Inflammatory macrophage treated with lipopolysaccharide for 4 hours (primary cell): ENCODE results near the gene FAM83E.

Source experiments
- DNase-seq: peaks from one replicate; pipeline ENCODE4 v3.0.0-alpha.2; 2020

FAM83E gene

DNA sequence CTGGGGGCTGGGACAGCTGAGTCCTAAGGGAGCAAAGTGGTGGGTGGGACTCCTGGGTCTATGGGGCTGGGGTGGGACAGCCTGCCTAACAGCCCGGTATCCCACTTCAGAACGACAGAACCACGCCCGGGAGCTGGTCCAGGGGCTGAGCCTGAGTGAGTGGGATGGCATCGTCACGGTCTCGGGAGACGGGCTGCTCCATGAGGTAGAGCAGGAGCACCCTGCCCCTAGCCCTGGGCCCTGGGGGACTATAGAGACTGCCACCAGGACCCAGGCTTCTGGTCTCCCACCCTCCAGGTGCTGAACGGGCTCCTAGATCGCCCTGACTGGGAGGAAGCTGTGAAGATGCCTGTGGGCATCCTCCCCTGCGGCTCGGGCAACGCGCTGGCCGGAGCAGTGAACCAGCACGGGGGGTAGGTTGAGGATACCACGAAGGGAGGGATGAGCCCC lies 13.0 kb upstream of the FAM83E start:
- DNase-seq, result no peak

DNA sequence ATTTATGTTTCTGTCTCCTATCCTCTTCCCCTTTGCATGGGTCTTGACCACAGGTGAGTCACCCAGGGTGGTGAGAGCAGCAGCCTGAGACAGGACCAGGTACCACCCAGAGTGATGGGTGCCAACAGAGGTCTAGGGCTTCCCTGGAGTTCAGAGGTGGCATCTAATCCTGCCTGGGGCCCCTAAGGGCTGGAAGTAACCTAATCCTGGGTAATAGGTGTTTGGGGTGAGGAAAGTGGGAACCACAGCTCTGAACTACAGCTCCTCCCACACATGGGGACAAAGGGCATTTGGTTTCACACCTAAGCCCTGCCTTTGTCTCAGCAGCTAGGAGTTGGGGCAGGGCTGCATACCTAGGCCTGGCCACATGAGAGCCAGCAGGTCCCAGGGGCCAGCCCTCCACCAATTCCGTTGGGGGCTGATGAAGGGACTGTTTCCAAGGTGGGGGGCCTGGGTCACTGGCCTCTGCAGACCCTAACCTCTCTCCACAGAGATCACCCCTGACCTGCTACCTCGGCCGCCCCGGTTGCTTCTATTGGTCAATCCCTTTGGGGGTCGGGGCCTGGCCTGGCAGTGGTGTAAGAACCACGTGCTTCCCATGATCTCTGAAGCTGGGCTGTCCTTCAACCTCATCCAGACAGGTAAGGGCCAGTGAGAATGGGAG lies 12.5 kb upstream of the FAM83E start:
- no peak for DNase-seq

DNA sequence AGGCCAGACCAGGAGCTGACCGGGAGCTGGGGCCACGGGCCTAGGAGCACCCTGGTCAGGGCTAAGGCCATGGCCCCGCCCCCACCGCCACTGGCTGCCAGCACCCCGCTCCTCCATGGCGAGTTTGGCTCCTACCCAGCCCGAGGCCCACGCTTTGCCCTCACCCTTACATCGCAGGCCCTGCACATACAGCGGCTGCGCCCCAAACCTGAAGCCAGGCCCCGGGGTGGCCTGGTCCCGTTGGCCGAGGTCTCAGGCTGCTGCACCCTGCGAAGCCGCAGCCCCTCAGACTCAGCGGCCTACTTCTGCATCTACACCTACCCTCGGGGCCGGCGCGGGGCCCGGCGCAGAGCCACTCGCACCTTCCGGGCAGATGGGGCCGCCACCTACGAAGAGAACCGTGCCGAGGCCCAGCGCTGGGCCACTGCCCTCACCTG lies 11.0 kb upstream of the FAM83E start:
- DNase-seq, result no peak

DNA sequence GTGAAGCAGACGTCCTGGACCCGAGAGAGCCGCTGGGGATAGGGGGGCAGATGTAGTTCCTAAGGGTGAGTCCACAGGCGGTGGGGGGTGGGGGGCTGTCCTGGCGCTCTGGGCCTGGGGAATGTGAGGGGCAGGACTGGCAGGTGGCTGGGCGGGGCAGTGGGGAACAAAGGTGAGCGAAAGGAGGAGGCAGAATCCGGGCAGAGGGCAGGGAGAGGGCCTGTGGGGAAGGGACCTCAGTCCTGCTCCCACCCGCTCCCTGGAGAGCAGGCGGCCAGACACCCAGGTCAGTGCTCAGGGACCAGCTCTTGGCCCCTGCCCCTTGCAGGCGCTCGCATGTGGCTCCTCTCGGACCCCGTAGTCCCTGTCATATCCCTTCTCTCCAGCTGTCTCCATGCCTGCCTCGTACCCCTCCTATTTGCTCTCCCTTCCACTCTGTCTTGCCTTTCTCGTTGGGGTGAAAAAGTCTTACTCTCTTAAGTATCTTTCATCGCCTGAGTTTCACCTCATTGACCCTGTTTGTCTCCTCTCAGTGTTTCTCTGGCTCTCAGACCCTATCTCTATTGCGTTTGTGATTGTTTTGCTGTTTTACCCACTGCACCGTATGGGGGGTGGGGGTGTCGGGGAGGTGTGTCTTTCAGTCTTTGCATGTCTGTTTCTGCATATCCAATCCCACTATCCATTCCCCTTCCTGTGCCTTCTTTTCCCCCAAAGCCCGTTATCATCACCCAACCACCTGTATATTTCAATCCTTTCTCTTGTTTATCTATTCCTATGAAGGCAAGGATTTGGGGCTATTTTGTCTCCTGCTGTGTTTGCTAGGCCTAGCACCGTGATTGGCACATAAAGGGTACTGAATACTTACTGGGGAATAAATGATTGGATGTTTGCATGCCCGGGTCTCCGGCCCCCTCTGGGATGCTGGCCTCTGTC lies 10.2 kb upstream of the FAM83E start:
- DNase-seq, result no peak

DNA sequence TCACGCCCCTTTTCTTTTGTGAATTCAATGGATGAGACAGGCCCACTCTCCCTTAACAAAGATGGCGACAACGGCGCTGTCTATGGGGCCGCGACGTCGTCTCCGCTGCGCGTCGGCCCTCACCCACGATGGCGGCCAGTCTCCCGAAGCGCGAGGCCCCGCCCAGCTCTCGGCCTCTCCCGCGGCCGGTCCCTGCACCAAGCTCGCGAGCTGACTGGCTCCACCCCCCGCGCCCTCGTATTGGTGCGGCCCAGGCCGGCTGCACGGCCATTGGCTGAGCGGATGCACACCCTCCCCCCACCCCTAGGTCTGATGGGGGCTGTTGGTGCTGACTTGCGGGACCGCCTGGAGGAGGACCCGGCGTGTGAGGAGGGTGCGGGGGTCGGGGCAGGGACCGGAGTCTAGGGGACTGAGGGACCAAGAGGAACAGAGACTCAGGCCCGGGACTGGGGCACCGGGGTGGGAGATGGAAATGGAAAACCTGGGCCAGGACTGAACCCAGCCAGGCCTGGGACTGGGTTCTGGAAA lies 9.3 kb upstream of the FAM83E start:
- peak; percentile 93 for DNase-seq

DNA sequence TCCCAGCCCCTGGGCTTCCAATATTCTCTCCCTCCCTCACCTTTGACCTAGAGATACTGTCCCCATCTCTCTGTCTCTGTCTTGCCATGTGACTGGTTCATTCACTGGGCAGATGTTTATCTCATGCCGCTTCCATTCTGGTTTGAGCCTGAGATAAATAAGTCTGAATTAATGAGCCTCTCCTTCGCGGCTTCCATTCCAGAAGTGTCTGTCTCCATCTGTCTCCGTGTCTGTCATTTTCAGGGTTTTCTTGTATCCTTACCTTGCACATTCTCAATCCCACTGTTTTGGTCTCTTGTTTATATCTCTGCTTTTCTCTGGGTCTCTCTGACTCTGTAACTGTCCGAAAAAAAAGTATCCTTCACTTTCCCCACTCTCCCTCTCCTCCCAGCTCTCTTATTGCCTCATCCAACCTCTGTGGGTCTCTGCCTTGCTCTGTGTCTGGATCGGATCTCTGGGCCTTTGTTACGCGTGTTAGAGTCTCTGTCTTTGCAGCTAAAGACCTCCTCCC lies 8.7 kb upstream of the FAM83E start:
- no peak for DNase-seq

DNA sequence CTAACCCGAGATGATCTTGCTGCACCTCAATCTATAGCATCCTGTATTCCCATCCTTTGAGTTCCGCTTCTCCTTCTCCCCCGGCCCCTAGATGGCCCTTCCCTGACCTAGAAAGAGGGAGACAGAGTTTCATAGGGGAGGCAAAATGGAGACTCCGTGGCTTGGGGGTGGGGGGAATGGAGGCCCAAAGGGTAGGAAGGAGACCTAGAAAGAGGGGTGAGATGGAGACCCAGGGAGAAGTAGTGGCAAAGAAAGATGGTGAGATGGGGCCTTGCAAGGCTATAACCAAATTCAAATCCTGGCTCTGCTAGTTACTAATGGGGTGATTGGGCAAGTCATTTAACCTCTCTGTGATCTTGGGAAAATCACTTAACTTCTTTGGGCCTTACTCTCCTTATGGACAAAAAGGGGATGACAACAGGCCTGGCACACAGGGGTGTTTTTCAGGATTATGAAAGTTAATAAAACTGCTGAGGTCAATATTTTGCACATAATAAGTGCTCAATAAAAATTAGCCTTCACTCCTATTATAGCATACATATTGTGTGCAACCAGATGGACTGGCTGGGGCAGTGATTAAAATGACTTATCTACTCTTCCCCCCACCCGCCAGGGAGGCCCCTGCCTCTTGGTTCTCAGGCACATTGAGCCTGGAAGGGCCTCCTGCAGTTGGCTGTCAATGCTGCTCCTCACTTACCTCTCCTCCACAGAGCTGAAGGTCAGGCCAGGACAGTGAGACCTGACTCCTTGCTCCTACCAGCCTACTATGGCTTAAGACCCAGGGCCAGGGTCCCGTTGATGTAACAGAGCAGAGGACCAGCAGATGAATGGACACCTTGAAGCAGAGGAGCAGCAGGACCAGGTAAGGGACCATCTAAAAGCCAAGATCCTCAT lies 5.1 kb upstream of the FAM83E start:
- DNase-seq, result peak; percentile 40

DNA sequence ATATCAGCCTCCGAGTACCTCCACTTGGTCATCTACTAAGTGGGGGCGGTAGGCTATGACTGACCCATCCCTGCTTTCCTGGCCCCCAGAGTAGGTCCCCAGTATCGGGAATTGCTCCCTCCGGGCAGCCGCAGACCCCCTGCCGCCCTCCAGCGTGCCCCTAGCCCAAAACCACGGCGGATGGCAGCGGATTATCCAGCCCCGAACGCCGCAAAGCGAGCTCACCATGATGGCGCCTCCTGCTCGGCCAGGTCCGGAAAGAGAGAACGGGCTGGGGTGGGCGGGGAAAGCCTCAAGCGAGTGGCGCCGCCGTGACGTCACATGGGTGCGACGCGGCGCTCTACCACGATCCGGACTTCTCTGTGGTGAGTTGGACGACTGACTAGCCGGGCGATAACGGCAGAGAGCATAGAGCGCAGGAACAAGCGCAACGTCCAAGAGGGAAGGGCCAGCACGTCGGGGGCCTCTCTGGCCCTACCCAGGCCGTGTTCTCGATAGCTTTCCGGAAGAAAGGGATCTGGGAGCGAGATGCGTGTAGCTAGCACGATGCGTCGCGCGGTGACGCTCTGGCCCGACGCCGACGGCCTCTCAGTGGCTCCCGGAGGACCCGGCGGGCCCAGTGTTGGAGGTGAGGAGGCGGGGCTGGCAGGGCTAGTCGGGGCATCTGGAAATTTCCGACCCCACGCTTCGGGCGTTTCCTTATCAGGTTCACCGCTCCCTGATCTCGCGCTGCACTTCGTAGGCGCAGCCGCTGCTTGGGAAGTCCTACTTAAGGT lies 4.2 kb upstream of the FAM83E start, which contains the start of the genes RPL18 and SPHK2:
TSS of gene RPL18 (minus strand) at position 263 of the 776 bp plus-strand sequence. CDS start at position 228, 35 bp downstream.
TSS of gene SPHK2 (plus strand) at position 591 of the 776 bp plus-strand sequence. CDS start 1,009 bp downstream, outside the sequence.
- peak; percentile 98 for DNase-seq

DNA sequence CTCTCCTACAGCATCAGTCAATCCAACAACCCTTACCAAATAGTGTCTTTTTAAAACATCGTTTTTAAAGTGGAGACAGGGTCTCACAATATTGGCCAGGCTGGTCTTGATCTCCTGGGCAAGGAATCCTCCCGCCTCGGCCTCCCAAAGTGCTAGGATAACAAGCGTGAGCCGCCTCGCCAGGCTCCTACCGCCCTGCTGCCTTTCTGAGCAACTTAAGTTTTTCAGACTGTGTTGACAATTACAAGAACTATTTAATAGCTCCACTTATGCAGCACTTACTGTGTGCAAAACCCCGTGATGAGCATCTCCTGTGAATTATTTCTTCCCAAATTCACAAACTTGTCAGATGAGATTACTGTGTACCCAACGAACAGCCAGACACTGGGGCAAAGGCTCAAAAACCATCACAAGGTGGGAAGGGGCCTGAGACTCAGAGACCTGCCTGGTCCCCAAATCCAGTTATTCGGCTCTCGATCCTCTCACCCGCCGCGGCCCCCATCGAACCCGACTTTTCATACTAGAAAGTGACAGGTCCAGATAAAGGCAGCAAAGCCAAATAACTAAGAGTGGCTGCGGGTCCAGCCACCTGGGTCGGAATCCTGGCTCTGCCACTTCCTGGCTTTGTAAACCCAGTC lies 3.5 kb upstream of the FAM83E start:
- no peak for DNase-seq

DNA sequence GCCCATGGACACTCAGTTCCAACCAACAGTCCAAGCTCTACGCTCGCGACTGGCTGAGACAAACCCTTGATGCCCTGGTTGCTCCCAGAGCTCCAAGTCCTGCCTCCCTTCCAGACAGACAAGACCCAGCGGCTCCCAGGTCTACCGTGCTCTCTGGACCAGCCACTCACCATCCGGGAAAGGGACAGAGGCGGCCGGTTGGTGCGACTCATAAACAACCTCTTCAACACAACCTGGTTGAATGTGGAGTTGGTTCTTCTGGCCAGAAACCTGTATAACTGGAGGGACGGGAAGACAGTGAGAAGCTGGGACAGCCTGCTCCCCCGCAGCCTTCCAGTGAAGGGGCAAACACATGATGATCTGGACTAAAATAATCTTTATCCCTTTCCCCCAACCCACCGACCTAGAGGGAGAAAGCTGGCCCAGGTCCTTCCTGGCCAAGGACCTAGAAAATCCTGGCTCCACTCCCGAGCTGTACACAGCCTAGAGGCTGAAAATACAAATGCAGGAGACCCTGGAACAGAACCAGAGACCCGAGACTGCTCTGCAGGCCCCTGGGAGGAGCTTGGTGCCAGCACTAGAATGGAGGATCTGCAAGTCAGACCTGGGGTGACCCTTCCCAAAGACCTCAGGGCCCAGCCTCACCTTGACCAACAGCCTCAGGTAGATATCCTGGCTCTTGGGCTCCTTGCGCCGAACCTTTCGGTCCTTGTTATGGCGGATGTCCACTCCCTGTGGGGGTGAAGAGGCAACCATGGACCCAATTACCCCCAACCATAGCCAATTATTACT lies 2.5 kb upstream of the FAM83E start:
- no peak for DNase-seq

DNA sequence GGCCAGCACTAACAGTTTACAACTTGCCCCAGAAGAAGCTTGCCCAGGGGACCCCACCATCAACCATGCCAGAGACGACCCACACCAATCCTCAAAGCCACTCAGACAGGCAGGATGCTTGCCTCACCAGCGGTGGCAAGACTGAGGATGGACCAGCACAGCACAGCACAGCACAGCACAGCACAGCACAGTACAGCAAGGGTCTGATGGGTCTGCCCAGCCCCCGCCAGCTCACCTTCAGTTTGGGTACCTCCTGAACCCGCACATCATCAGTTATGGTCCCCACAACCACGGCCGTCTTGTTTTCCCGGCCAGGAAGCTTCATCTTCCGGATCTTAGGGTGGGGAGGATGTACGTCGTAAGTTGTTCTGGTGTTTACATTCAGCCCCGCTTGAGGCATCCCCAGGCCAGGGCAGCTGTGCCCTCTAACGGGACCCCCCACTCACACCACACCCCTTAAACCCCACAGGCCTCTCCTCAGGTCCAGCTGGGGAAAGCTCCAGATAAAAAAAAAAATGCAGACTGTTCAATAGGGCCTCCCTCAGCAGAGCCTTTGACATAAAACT lies 1.7 kb upstream of the FAM83E start:
- no peak for DNase-seq

DNA sequence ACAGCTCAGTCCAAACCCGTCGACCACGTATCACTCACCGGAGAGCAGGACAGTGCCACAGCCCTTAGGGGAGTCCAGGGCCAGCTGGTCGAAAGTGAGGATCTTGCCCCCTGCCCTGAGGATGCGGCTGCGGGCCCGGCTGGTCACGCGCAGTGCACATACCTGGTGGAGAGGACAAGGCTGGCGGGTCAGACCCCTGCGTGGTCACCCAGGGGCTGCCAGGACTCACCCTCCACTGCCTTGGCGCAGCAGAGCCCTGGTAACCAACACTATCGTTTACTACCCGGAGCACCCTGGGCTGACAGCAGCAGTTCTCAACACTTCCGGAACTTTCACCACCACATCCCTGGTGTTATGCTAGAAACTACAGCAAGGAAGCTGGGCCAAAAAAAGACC lies 1.2 kb upstream of the FAM83E start:
- DNase-seq, result no peak

DNA sequence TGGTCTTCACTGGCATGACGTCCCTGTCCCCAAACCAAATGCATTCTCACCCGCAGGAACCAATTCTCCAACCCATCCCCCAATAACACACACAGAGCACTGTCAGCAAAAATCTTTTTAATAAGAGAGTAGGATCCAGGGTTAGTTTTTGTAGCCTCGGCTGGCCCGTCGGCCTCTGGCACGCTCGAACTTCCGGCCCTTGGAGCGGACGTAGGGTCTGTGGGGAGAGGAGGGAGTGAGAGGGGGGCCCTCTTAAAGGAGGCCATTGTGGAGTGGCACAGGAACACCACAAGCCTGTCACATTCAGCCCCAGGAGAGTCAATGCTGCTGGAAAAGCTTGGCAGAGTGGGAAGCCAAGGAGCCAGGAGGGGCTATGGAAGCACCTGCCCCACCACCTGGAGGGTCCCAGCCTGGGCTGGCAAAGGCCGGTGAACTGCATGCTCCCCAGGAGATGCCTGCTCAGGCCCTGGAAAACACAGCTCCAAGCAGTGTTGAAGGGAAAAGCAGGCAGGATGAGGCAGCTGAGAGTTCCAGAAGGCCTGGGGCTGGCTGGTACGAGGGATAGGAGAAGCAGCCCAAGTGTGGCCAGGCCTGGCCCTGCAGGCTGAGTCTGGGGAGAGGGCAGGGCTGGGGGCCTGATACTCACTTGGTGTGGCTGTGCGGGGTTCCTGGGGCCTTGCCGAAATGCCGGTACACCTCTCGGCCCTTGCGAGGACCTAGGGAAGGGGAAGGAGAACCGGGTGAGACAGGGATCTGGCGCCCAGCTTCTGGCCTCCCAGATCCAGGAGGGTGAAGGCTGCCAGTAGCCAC lies 560 bp upstream of the FAM83E start:
- no peak for DNase-seq

DNA sequence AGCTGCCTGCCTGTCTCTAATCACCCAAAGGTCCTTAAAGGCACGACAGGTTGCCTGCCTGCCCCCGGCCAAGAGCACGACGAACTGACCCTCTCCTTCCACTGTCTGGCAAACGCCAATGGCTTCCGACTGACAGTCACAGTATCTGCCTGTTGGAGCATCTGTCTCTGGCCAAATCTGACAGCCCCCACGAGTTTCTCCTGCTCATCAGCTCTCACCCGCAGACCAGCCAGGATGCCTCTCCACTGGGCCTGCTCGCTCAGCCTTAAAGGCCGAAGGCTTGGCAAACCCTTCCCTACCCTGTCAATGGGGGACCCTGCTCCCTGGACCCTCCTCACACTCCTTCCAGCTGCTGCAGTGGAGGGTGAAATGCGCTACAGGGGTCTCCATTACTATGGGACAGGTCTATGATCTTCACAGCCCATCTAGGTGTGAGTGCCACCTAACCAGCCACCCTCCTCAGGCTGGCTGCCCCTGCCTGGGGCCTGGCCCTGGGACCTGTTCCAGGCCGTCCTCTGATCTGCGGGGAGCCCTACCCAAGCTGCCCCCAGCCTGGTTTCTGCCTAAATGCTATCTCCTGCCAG lies 932 bp downstream of the FAM83E start:
- no peak for DNase-seq

DNA sequence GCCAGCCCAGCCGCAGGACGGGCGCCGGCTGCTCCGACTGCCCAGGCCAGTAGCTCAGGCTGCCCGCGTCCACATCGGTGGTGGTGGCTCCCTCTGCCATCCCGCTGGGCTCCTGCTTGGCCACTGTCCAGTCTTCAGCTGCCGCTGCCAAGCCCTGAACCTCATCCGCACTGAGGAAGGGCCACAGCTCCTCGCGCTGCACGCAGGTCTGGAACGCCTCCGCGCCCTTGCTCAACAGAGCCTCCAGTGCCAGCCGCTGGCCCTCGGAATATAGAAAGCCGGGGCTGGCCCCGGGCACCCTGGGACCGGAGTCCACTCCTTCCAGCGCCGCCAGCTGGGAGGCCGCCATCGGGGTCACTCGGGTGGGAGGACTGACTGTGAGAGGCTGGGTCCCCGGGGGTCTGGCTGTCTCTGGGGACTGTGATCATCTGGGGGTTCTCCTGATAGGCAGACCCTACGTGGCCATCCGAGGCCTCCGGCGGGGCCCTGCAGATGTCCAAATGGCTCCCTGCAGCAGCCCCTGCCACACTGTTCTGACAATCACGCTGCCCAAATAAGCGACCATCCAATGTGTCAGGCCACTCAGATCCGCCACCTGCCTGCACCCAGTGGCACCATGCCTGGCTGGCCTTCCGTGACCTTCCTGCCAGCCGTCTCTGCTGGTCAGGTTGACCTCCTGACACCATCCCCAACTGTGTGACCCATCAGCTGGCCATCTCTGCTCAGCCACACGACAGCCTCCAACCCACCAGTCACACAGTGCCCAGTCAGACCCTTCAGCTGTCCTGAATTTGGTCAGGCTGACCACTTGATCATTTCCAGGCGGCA lies 1.6 kb downstream of the FAM83E start:
- DNase-seq, result no peak

DNA sequence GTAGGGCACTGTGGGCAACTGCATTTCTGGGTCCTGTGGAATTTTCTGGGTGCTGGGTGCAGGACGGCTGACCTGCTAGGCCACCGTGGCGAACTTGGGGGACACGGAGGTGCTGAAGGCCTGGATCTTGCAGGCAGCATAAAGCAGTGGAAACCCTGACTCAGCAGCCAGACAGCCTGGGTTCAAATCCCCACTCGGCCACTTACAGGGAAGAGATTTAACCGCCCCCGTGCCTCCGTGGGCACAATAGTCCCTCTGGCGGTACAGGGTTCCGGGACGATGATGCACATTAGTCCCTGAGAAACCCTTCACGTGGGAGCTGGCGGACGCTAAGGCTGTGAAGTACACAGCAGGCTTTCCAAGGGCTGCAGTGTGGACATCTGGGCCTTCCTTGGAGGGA lies 3.0 kb downstream of the FAM83E start:
- DNase-seq, result no peak

DNA sequence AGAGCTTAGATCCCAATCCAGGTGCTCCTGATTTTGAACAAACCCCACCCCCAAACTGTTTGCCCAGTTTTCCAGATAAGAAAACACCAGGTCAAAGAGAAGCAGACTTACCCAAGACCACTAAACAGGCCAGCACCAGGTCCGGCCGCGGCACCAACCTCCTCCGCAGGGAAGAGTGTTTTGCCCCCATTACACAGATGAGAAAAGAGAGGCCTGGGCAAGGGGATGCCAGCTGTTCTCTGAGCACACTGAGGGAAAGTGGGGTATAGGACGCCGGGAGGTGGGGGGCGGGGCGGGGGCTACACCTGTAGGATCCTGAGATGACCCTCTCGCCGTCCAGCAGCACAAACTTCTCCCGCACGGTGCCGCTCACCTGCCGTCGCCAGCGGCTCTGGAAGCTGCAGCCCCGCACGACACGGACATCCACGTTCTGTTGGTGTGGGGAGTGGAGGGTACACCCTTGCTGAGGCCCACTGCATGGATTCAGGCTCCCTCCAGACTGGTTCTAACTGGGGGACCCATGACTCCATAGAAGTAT lies 5.2 kb downstream of the FAM83E start:
- DNase-seq, result no peak
